BLaER1 treated with 17β-estradiol and CSF1 and Interleukin-3, amounts not matched to agents 10 nM and 100 nM (cell line): ENCODE data around the gene CREB3L1.
A peak's percentile ranks its signal among the peaks of the same experiment; 100 is the strongest.

ENCODE experiments used
- H3K27ac ChIP-seq, 11 experiments: shearing (Covaris generic); formaldehyde crosslinking; 2 replicates each; pipeline ENCODE4 v1.8.1; 2022
- H3K27me3 ChIP-seq, 11 experiments: shearing (Covaris generic); formaldehyde crosslinking; 2 replicates each; pipeline ENCODE4 v1.8.1; 2022
- H3K36me3 ChIP-seq, 11 experiments: shearing (Covaris generic); formaldehyde crosslinking; 2 replicates each; pipeline ENCODE4 v1.8.1; 2022
- H3K4me1 ChIP-seq, 10 experiments: shearing (Covaris generic); formaldehyde crosslinking; 2 replicates each; pipeline ENCODE4 v1.8.1; 2022
- H3K4me2 ChIP-seq, 11 experiments: shearing (Covaris generic); formaldehyde crosslinking; 2 replicates each; pipeline ENCODE4 v1.8.1; 2022
- H3K4me3 ChIP-seq, 10 experiments: shearing (Covaris generic); formaldehyde crosslinking; 2 replicates each; pipeline ENCODE4 v1.8.1; 2022
- H3K9ac ChIP-seq, 11 experiments: shearing (Covaris generic); formaldehyde crosslinking; 2 replicates each; pipeline ENCODE4 v1.8.1; 2022
- H3K9me3 ChIP-seq, 11 experiments: shearing (Covaris generic); formaldehyde crosslinking; replicated peaks in 1 of 11; 2 replicates each; pipeline ENCODE4 v1.8.1; 2022
- H4K20me1 ChIP-seq, 11 experiments: shearing (Covaris generic); formaldehyde crosslinking; 2 replicates each; pipeline ENCODE4 v1.8.1; 2022
- Cebpa-rat ChIP-seq, 11 experiments: shearing (Covaris generic); IDR thresholded peaks; 2 replicates each; pipeline ENCODE4 v1.8.1; 2022

Gene CREB3L1

DNA sequence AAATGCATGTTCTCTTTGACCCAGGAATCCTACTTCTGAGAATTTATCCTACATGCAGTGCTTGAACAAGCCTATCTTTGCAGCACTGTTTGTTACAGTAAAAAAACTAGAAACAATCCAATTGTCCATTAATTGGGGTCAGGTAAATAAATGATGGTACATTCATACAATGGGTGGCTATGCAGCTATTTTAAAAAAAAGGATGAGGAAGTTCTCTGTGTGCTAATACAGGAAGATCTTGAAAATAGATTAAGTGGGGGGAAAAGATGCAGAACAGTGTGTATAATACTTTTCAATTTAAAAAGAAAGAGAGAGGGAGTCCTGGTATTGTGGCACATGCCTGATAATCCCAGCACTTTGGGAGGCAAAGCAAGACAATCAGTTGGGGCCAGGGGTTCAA, 9.5 kb upstream of the CREB3L1 start:
- H3K9ac ChIP-seq: no peak overlapping the region
- peak overlapping the region in 9 of 11 experiments; percentile 7 to 57 (median 27); a peak in 12 of 22 replicates for H3K4me2 ChIP-seq
- no peaks in the 10 kb centered on the region for H3K36me3 ChIP-seq
- no peak overlapping the region for H3K27ac ChIP-seq
- no peak overlapping the region for H3K4me3 ChIP-seq
- peaks cover 0 to 9% (median 4%) of the 10 kb centered on the region in 11 experiments; a peak in 13 of 22 replicates for H3K9me3 ChIP-seq
- H3K4me1 ChIP-seq: peaks cover 19 to 35% (median 29%) of the 10 kb centered on the region in 10 experiments
- no peaks in the 10 kb centered on the region for H3K27me3 ChIP-seq
- no peak for TF ChIP-seq Cebpa-rat (IDR thresholded peaks at IDR 0.05)
- no peaks in the 10 kb centered on the region for H4K20me1 ChIP-seq

DNA sequence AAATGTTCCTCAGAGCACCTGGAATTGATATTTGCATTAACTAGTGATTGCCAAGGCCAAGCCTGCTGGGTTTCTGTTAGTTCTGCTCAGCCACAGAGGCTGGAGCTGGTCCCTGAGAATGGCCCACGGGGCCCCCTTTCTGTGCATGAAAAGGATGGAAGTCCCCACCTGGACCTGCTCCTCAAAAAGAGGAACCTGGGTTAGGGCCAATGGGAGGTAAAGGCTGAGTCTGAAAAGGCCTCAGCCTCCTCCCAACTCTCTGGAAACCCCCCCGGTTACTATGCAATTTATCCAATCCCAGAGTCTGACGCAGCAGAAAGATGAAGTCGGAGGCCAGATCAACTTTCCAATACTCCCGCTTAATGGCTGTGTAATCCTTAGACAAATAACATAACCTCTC, 6.8 kb upstream of the CREB3L1 start:
- no peaks in the 10 kb centered on the region for H3K36me3 ChIP-seq
- H3K4me1 ChIP-seq: peaks cover 17 to 35% (median 24%) of the 10 kb centered on the region in 10 experiments
- H3K27me3 ChIP-seq: peaks cover 0 to 14% (median 10%) of the 10 kb centered on the region in 11 experiments; a peak in 19 of 22 replicates
- H3K9me3 ChIP-seq: no peaks in the 10 kb centered on the region
- no peak overlapping the region for H3K27ac ChIP-seq
- H3K4me2 ChIP-seq: no peak overlapping the region
- TF ChIP-seq Cebpa-rat (IDR thresholded peaks at IDR 0.05): no peak
- no peak overlapping the region for H3K9ac ChIP-seq
- H4K20me1 ChIP-seq: no peaks in the 10 kb centered on the region
- H3K4me3 ChIP-seq: no peak overlapping the region

DNA sequence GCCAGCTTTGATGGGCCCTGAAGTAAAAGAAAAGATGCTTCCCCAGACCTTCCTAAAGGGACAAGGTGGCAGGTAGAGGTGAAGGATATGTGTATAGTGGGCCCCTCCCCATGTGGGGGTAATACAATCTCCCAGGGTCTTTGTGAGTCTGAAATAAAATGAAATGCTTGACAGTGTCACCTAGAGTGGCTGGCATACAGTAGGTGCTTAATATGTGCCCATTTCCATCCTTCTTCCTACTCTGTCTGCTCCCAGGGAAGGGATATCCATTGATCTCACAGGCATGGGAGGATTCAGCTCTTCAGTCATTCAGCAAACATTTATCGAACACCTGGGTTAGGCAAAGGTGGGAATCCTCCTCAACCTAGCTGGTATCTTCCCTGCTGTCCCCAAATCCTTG, 6.1 kb upstream of the CREB3L1 start:
- peaks cover 7 to 21% (median 18%) of the 10 kb centered on the region in 11 experiments for H3K27me3 ChIP-seq
- no peak overlapping the region for H3K27ac ChIP-seq
- no peak overlapping the region for H3K9ac ChIP-seq
- no peak for TF ChIP-seq Cebpa-rat (IDR thresholded peaks at IDR 0.05)
- no peaks in the 10 kb centered on the region for H3K9me3 ChIP-seq
- peaks cover 9 to 34% (median 17%) of the 10 kb centered on the region in 10 experiments for H3K4me1 ChIP-seq
- H4K20me1 ChIP-seq: no peaks in the 10 kb centered on the region
- no peaks in the 10 kb centered on the region for H3K36me3 ChIP-seq
- H3K4me2 ChIP-seq: no peak overlapping the region
- H3K4me3 ChIP-seq: no peak overlapping the region

DNA sequence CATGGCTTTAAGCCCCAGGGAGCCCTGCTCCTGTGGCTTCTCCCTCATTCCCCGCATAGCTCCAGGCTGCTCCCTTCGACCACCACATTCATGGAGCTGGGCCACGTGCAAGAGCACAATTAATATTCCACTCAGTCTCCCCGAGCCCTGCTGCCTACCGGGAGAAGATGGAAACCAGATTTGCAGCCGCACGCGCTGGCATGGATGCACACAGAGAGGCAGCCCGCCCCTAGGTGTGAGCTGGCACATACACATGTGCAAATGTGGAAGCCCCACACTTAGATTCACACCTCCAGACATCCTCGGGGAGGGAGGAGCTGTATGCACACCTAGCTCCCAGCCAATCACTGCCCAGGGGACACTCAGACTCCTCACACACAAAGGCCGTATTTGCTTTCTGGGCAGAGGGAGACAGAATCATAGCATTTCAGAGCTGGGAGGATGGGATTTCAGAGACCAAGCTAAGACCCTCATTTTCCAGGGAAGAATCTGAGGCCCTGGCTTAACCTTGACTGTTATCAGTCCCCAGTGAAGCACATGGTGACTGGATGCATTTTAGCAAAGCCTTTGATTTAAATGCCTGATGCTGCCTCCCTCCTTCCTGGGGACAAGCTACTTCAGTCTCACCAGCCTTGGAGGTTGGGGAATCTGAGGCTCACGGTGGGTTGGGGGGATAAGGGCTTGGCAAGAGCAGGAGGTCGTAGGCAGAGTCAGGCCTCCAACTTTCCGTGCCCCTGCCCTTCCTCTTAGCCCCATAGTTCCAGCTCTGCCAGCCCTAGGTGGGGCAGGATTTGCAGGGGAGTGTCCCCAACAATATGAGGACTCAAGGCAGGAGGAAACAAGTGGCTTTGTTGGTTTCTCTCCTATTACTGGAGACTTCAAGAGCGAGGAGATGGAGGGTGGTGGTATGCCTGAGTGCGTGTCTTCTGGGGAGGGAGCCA, 5.3 kb upstream of the CREB3L1 start:
- peaks cover 7 to 33% (median 14%) of the 10 kb centered on the region in 10 experiments; a peak in 18 of 20 replicates for H3K4me1 ChIP-seq
- H3K4me3 ChIP-seq: no peak overlapping the region
- no peak for TF ChIP-seq Cebpa-rat (IDR thresholded peaks at IDR 0.05)
- H3K36me3 ChIP-seq: no peaks in the 10 kb centered on the region
- no peaks in the 10 kb centered on the region for H3K9me3 ChIP-seq
- peak overlapping the region in 8 of 11 experiments; percentile 3 to 69 (median 46); a peak in 12 of 22 replicates for H3K4me2 ChIP-seq
- no peaks in the 10 kb centered on the region for H4K20me1 ChIP-seq
- H3K27ac ChIP-seq: no peak overlapping the region
- peaks cover 15 to 29% (median 25%) of the 10 kb centered on the region in 11 experiments for H3K27me3 ChIP-seq
- no peak overlapping the region for H3K9ac ChIP-seq

DNA sequence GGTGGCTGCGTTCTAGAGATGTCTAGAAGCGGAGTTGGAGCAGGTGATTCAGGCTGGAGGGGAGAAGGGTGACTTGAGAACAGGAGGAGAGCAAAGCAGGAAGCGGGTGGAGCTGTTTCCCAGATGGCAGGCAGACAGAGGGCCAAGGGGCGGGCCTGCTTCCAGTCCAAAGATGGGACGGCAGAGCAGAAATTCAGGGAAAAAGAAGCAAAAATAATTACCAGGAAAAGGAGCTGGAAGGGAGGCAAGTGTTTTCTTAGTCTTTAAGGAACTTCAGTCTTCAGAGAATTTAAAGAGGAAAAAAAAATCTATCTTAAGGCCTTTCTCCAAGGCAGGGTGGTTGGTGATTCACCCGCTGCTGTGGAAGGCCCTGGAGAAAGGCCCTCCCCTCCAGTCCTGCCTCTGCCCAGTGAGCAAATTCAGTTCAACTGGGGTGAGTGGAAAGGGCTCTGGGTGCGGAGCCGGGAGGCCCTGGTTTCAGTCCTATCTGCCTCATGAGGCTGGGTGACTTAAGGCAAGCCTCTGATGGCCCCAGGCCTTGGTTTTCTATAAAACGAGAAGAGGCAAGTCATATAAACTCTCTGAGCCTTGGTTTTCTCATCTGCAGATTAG, 4.5 kb upstream of the CREB3L1 start:
- Histone ChIP-seq H3K4me3 (no peak overlapping the region), H3K4me2 (peak overlapping the region in 8 of 11 experiments; percentile 3 to 69 (median 46); a peak in 12 of 22 replicates), H3K4me1 (peaks cover 4 to 31% (median 15%) of the 10 kb centered on the region in 10 experiments; a peak in 18 of 20 replicates), H3K27ac (no peak overlapping the region), H3K36me3 (no peaks in the 10 kb centered on the region), H3K27me3 (peaks cover 22 to 36% (median 33%) of the 10 kb centered on the region in 11 experiments), H4K20me1 (no peaks in the 10 kb centered on the region), H3K9me3 (no peaks in the 10 kb centered on the region), H3K9ac (peak overlapping the region in 1 of 11 experiments; percentile 1; a peak in 1 of 22 replicates)
- TF ChIP-seq Cebpa-rat (IDR thresholded peaks at IDR 0.05): no peak

DNA sequence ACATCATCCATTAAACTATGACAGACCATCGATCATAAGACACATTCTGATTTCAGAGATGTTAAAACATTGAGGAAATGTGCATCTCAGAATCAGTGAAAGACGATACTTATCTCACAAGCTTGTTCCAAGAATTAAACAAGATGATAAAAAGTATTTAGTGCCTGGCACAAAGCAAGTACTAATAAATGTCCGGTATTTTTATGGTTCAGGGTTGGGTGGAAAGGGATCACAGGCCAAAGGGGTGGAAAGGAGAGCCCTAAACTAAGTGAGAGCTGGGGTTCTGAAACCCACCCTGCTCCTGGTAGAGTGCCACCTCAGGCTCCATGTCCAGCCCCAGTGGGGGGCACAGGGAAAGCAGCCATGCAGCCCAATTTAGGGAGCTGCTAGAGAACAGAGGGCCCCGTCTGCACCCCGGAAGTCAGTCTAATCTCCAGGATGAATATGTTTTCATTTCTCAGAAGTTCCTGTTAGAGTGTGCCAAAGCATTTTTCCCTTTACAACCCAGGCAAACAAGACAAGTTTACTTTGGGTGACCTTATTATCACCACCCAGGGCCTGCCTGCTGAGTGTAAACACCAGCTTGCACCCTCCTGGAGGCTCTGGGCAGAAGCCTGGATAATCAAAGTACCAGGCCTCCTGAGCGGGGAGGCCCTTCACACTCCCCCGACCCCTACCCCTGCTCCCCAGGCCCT, 3.8 kb upstream of the CREB3L1 start:
- no peaks in the 10 kb centered on the region for H3K9me3 ChIP-seq
- no peaks in the 10 kb centered on the region for H3K36me3 ChIP-seq
- H3K27ac ChIP-seq: no peak overlapping the region
- no peak overlapping the region for H3K9ac ChIP-seq
- H3K4me2 ChIP-seq: peak overlapping the region in 2 of 11 experiments; percentile 51 to 54; a peak in 4 of 22 replicates
- peaks cover 0 to 27% (median 15%) of the 10 kb centered on the region in 10 experiments; a peak in 15 of 20 replicates for H3K4me1 ChIP-seq
- TF ChIP-seq Cebpa-rat (IDR thresholded peaks at IDR 0.05): no peak
- H3K27me3 ChIP-seq: peaks cover 30 to 44% (median 40%) of the 10 kb centered on the region in 11 experiments
- H3K4me3 ChIP-seq: no peak overlapping the region
- no peaks in the 10 kb centered on the region for H4K20me1 ChIP-seq

DNA sequence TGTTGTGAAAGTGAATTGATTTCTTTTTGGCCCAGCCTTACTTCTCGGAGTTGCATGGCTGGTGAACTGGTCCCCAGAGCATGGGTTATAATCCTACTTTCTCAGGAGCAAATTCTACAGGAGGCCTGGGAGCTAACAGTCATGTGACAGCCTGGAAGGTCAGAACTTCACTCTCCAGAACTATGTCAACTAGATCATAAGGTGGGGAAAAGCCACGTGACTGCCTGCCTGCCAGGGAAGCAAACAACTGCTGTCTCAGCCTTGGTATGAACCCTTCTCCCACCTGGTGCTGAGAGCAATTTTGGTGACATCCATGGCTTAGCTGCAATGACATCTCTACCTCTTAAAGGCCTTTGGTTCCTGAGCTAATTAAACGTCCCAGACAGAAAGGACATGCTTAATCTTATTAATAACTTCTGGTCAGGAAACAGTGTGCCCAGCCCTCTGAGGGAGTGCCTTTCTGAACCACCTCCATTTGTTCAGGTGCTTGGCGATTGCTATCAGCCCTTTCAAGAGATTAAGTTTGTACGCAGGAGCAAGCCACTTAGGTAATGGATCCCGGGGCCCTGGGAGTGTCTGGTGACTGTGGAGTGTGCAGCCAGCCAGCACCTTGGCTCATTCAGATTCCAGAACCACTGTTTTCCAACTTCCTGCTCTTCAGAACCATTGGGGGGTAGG, 1.4 kb upstream of the CREB3L1 start:
- no peaks in the 10 kb centered on the region for H3K36me3 ChIP-seq
- TF ChIP-seq Cebpa-rat (IDR thresholded peaks at IDR 0.05): no peak
- peaks cover 0 to 11% (median 0%) of the 10 kb centered on the region in 11 experiments; a peak in 2 of 22 replicates for H4K20me1 ChIP-seq
- H3K27me3 ChIP-seq: peaks cover 53 to 68% (median 64%) of the 10 kb centered on the region in 11 experiments
- H3K27ac ChIP-seq: no peak overlapping the region
- H3K9ac ChIP-seq: no peak overlapping the region
- no peak overlapping the region for H3K4me3 ChIP-seq
- H3K9me3 ChIP-seq: no peaks in the 10 kb centered on the region
- no peak overlapping the region for H3K4me2 ChIP-seq
- peaks cover 11 to 34% (median 27%) of the 10 kb centered on the region in 10 experiments for H3K4me1 ChIP-seq

DNA sequence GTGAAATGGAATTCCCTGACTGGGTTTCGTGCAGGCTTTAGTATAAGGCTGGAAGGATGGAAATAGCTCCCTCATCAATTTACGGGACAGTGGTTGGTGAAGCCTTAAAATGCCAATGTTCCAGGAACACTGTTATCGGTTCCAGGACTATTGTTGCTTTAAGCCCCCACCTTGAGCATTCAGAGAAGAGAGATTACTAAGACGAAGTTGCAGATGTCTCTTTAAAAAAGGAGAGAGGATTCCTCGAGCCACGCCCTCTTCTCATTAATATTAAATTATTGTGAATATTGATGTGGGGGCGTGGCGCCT, 195 bp upstream of the CREB3L1 start:
- Histone ChIP-seq H3K4me3 (peak overlapping the region in 6 of 10 experiments; percentile 24 to 56 (median 40); a peak in 8 of 20 replicates), H3K4me1 (peaks cover 22 to 45% (median 38%) of the 10 kb centered on the region in 10 experiments), H3K4me2 (peak overlapping the region; percentile 30 to 70 (median 50); a peak in 16 of 22 replicates)

More for the DNA sequence above, 195 bp upstream of the CREB3L1 start:
- H3K9me3 ChIP-seq: no peaks in the 10 kb centered on the region
- no peak for TF ChIP-seq Cebpa-rat (IDR thresholded peaks at IDR 0.05)
- peaks cover 0 to 11% (median 0%) of the 10 kb centered on the region in 11 experiments; a peak in 2 of 22 replicates for H4K20me1 ChIP-seq
- H3K27me3 ChIP-seq: peaks cover 61 to 78% (median 70%) of the 10 kb centered on the region in 11 experiments
- H3K27ac ChIP-seq: no peak overlapping the region
- H3K36me3 ChIP-seq: no peaks in the 10 kb centered on the region
- no peak overlapping the region for H3K9ac ChIP-seq
